HG03521 (cell line): ENCODE results near the gene OXGR1.
"Not testable (repeated sequence)": the region's sequence is repeated elsewhere in the genome, so short reads cannot be mapped to it uniquely, and the experiment has no call there.

Experiments
- ATAC-seq: cut with Tn5 transposase; IDR thresholded peaks from one replicate; pipeline ENCODE4 v1.9.1; 2021; ENCODE audit warnings: mild to moderate bottlenecking, moderate library complexity; ENCODE audit not compliant: unreplicated experiment

The OXGR1 gene

DNA sequence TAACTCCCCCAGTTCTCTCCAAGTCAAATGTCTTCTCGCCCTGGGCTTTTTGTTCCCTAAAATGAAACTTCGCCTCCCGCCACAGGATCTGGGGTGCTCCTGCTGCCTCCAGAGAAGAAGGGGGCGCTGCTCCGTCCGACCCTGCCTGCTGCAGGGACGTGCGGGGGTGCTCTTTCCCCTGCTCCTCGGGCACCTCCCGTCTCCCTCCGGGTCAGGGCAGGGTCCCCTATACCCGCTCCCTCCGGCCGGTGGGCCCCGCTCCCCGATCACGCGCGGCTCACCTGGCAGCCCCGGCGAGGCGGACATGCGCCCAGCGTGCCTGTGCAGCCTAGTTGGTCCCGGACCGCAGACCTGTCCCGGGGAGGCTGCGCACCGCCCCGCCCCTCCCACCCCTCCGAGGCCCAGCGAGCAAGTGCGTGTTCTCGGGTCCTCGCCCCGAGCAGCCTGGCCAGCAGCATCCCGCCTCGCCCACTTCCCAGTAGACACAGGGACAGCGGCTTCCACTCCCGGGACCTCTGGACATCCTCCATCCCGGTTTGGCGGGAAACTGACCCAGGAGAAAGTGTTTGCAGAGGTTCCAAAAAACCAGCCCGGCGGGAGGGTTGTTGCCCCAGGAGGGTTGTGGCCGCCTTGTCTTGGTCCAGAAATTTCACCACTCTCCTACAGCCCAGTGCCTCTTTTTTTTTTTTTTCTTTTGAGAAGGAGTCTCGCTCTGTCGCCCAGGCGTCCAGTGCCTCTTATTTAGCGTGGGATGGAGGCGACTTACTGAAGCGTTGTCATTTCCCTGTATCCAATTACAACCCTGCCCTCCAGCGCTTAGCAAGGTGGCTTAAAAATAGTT is at the start of gene OXGR1:
TSS of gene OXGR1 (minus strand) at position 460 of the 841 bp plus-strand sequence. CDS start 6,717 bp downstream, outside the sequence.
- no peak for ATAC-seq

DNA sequence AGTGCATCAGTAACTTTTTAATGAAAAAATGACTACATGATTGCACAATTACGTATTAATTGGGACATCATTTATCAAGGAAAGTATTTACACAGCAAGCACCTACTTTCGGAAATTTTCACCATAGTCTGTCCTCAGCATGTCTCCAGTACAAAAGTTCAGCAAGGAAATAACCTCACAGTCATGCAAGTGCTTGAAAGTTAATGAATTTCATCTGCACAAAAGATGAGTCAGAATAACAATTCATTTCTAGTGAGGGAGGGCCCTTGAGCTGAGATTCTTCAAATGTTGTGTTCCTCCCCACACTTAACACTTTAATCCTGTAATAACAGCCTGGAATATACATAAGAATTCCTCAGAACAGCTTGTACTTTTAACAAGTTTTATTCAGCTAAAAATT is 49.0 kb upstream of the OXGR1 start:
- ATAC-seq = no peak

GRCh38 chr13:97030705-97031452 is 36.6 kb upstream of the OXGR1 start:
- ATAC-seq = no peak

- no peak for ATAC-seq
These were observed 34.4 kb upstream of the OXGR1 start for GRCh38 chr13:97028441-97029299.

- ATAC-seq = no peak
These were observed 32.9 kb upstream of the OXGR1 start for GRCh38 chr13:97027162-97027554.

GRCh38 chr13:97026531-97027161 is 32.4 kb upstream of the OXGR1 start:
- no peak for ATAC-seq

- ATAC-seq = not testable (repeated sequence)
These were observed 29.5 kb upstream of the OXGR1 start for GRCh38 chr13:97023812-97024211.

GRCh38 chr13:97023117-97023516 is 28.8 kb upstream of the OXGR1 start:
- ATAC-seq = no peak

DNA sequence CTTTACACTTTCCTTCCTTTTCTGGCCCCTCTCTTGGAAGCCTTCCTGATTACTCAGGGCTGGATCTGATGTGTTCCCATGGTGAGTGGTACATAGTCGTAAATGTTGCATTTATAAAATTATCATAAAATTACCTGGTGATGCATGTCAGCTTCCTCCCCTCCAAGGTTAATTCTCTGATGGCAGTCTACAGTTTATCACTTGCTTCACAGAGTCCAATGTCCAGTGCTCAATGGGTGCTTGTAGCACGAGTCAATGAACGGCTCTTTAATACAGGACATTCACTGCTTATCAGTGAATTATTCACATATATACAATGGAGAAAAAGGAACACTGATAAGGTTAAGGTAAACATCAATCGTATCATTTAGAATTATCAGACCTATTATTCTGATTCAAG is 27.0 kb upstream of the OXGR1 start:
- no peak for ATAC-seq

GRCh38 chr13:97020689-97021240 is 26.5 kb upstream of the OXGR1 start:
- no peak for ATAC-seq

DNA sequence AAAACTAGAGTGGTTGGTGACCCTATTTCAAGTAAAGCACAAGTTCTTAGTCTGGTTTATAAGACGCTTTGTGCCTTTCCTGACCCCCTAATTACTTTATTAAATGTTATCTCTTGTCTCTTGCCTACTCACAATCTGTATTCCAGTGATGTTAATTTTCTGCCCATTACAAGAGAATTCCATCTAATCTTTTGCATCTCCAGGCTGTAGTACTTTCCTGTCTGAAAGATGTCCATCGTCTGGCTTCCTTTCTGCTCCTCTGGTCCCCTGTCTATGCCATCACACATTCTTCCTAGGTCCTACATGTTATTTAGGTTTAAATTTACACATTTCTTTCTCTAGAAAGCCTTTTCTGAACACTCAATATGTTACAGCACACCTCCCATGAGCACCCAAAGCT is 25.9 kb upstream of the OXGR1 start:
- ATAC-seq = no peak

GRCh38 chr13:97019236-97019635 is 25.0 kb upstream of the OXGR1 start:
- no peak for ATAC-seq

DNA sequence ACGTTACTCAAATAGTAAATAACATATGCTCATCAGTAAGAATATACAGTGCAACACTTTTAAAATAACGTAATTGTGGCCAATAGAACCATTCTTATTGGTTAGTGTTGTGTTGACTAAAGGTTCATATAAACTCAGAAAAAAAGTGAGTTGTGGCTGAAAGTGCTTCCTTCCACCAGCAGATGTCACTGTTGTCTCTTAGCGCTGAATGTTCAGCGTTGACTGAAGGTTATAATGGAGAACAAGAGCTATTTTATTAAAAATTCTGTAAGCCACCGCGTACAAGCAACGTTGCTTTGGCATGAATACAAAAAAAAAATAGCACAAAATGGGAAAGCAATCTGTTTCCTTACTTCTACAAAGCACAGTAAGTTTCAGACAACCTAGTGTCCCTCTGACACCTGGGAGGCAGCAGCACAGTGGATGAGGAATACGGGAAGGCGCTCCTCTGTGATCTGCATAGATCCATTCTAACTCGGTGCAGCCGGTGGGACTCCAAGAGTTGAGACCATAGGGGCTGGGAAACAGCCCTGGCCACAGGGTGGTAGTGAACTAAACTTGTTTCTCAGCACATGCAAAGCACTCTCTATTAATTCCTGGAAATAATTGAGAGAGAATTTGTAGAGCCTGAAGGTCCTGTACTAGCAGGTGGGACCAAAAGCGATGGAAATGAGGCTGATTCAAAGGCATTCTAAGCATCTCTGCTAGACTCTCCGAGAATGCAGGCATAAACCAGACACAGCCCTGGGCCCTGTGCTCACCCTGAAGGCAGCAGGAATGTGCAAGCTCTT is 23.9 kb upstream of the OXGR1 start:
- ATAC-seq = peak; percentile 67

DNA sequence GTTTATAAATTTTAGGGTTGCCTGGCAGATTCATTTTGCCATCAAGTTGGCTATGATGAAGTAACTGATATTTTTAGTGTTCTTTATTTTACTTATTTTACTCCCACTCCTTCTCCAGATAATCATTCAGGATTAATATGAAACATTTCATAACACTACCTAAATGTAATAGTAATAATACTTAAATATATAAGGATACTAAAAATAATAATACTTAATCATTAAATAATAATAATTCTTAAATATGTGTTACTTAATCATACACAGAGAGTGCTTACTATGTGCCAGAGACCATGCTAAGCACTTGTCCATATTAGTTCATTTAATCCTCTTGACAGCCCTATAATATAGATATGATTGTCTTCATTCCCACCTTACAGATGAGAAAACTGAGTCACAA is 23.0 kb upstream of the OXGR1 start:
- no peak for ATAC-seq

DNA sequence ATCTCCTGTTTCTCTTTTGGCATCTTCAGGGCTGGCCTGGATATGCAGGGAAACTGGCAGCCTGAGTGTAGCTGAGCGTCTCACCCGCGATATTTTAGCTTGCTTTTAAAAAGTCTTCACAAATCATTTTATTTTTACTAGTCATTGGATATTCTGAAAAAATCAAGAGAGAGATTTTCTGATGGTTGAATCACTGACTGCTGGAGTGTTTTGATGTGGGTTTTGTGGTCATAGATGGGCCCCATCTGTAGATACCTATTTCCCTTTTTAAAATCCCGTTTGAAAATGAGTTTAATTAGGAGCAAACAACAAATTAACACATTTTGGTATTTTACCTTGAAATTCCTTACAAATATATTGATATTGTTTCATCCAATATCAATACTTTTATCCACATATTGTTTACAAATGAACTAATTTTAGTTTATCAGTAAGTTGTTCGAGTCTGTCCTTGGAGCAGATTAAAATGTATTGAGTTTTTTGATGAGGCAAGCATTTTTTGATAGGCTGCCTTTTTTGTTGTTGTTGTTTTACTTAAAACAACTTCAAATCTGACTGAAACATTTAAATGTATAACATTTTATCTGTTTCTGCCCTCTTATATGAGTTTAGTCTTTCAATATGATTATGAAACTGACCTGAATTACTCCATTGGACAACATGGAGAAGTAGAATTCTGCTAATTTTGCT is 21.5 kb upstream of the OXGR1 start:
- ATAC-seq = no peak

GRCh38 chr13:97012251-97013048 is 18.2 kb upstream of the OXGR1 start:
- ATAC-seq = no peak

- no peak for ATAC-seq
These were observed 17.3 kb upstream of the OXGR1 start for GRCh38 chr13:97011446-97012131.

DNA sequence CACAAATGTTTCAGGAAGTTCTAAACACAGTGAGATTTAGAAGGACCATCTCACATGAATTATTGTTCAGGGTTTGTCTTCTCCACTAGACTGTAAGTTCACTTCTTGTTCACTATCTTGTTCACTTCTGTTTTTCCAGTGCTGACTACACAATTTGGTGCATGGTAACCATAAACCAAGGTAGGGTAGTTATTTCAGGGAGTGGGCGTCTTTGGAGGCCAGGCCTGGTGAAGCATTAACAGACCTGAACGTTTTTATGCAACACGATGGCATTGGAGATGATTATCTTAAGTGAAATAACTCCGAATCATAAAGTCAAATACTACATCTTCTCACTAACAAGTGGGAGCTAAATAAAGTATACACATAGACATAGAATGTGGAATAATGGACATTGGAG is 14.4 kb upstream of the OXGR1 start:
- no peak for ATAC-seq
